RWPE1 (cell line): ENCODE measurements around the gene SNRPB2.

Source experiments
- CTCF ChIA-PET: fragments of 350-600 bp; sonication (Branson Sonifier 250); formaldehyde crosslinking; extraction: SDS; loops from one replicate; lab custom pipeline; 2021; lab: Yijun Ruan, JAX
- POLR2A ChIA-PET: fragments of 400-600 bp; formaldehyde crosslinking; extraction: SDS; loops from one replicate; lab custom pipeline; 2020; ENCODE audit warnings: antibody characterized with exemption; ENCODE audit not compliant: low non-redundant PET; lab: Yijun Ruan, JAX
- DNase-seq: peaks from one replicate; pipeline ENCODE4 v3.0.0; 2012; ENCODE audit warnings: low spot score
- H3K27ac ChIP-seq: fragments of 450-650 bp; 2 replicates; pipeline ENCODE4 v1.5.1; 2017
- CTCF ChIP-seq: fragments of 450-650 bp; conservative IDR thresholded peaks from 2 replicates; pipeline ENCODE4 v1.5.1; 2017; ENCODE audit warnings: low read depth, mild to moderate bottlenecking

Gene SNRPB2

GRCh38 chr20:16708602-16709001 is 21.2 kb upstream of the SNRPB2 start:
- no peak overlapping the region for H3K27ac ChIP-seq
- TF ChIP-seq CTCF = no peak
- ChIA-PET CTCF (no interaction called here), POLR2A (no interaction called here)
- DNase-seq = no peak

DNA sequence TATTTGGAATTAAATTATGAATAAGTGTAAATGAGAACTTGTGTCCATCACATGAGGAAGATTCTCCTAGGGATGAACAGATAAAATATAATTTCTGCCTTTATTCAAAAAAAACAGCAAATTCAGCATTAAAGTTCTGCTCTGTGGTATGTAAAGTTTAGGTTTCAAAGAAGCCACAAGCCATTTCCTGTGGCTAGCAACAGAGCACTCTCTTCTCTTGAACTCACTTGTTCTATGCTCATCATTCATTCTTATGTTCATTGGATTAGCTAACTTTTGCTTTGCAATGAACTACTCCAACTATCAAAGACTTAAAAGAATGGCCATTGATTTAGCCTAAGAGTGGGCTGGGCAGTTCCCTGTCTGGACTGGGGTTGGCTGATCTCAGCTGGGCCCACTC is 20.8 kb upstream of the SNRPB2 start:
- TF ChIP-seq CTCF = no peak
- DNase-seq = no peak
- POLR2A ChIA-PET = no interaction called here
- H3K27ac ChIP-seq = no peak overlapping the region
- CTCF ChIA-PET = no interaction called here

DNA sequence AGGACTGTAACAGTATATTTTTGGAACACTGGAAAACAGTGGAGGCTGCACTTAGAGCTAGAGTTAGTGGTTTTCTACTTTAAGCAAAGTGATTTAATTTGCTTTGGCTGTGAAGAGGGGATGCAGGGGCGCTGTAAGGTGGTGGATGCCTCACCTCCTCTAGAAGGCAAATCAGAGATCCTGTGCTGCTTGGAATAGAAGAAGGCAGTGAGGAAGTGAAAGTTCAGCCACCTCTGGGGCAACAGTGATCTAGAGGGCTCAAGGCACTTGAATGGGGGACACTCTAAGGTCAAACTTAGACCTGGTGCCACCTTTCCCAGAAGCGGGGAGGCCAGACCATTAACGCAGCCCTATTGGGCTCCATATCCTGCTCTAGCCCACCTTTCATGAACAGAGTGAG is 19.0 kb upstream of the SNRPB2 start:
- ChIA-PET POLR2A (no interaction called here), CTCF (interaction anchor here (0.6 kb wide), 1 partner anchor 9 kb away, joined by 3 read pairs; no protein-coding TSS in a partner anchor)
- DNase-seq = no peak
- TF ChIP-seq CTCF = no peak
- no peak overlapping the region for H3K27ac ChIP-seq

DNA sequence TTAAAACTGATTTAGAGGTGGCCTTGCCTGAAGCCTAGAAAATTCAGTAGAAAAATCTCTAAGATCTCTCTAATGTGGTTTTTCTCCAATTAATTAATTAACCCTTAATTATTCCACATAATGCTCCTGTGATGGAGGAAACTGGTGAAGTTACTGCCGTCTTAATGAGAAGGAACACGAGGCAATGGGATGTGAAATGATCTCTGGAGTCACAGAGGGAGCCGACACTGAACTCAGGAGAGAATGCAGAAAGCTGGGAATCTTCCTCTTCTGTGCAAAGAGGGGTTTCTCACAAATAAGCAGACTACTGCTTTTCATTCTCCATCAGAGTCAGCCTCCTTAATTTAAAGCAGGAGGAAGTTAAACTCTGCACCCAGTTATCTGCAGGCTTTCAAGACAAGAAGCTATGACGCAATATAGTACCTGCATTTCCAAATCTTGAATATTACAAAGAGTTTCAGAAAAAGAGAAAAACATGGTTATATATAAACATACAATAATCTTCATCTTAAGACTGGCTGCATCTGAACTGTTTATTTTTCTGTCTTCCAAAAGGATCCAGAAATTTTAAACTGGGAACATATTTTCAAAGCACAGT is 18.1 kb upstream of the SNRPB2 start:
- no peak overlapping the region for H3K27ac ChIP-seq
- no peak for TF ChIP-seq CTCF
- ChIA-PET CTCF (no interaction called here), POLR2A (no interaction called here)
- DNase-seq = no peak

DNA sequence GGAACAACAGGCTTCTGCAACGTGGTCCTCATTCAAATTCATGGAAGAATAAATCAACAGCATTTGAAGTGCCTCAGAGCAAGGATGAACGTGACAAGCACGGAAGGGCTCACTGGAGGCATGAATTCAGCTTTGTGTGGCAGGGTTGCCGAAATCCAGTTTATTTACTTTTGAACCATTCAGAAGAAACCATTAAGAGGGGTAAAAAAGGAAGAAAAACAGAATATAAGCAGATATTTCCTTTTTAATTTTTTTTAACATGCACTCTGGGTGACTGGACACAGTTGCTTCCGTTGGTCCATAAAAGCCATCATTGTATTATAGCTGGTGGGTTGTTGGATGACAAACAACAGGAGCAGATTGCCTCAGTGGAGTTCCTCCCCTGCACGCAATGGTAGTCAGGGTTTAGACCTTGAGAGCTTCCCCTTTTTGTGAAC is 17.3 kb upstream of the SNRPB2 start:
- no peak overlapping the region for H3K27ac ChIP-seq
- no peak for DNase-seq
- TF ChIP-seq CTCF = no peak
- ChIA-PET POLR2A (no interaction called here), CTCF (interaction anchor here (0.6 kb wide), 1 partner anchor 26 kb away, joined by 5 read pairs; no protein-coding TSS in a partner anchor)

GRCh38 chr20:16713066-16713465 is 16.8 kb upstream of the SNRPB2 start:
- H3K27ac ChIP-seq = no peak overlapping the region
- CTCF ChIA-PET = interaction anchor here (0.6 kb wide), 1 partner anchor 25 kb away, joined by 5 read pairs; no protein-coding TSS in a partner anchor
- no peak for TF ChIP-seq CTCF
- POLR2A ChIA-PET = no interaction called here
- no peak for DNase-seq
